ENCODE results near the gene HNRNPUL1.
"Not testable (repeated sequence)": the region's sequence is repeated elsewhere in the genome, so short reads cannot be mapped to it uniquely, and the experiment has no call there.

Gene HNRNPUL1

GRCh38 chr19:41327076-41327575 is 63.0 kb downstream of the HNRNPUL1 start:
- no peak for DNase-seq (ENCODE audit: low read depth)

DNA sequence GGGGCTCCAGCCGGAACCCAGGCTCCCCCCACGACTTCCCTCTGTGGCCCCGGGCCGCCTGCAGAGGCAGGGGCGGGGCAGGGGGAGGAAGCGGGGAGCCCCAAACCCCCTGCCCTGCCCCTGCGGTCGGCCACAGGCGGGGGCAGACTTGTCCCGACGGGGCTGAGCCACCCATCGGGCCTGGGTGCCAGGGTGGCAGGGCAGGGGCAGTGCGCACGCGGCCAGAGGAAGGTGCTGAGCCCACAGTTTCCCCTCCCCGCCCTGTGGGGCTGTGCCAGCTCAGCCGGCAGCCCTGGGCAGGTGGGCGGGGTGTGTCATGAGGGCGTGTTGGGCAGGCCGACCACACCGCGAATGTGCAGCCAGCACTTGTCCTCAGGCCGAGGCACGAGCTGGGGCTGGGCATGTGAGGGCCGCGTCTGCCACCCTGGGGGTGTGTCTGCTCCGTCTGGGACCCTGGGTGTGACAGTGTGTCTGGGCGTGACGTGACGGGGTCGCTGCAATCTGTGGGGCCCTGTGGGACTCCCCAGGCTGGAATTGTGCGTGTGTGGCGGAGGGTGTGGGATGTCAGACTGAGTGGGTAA is 63.5 kb downstream of the HNRNPUL1 start:
- no peak for DNase-seq (ENCODE audit: low read depth)

GRCh38 chr19:41328157-41328841 is 64.1 kb downstream of the HNRNPUL1 start:
- no peak for DNase-seq (ENCODE audit: low read depth)

DNA sequence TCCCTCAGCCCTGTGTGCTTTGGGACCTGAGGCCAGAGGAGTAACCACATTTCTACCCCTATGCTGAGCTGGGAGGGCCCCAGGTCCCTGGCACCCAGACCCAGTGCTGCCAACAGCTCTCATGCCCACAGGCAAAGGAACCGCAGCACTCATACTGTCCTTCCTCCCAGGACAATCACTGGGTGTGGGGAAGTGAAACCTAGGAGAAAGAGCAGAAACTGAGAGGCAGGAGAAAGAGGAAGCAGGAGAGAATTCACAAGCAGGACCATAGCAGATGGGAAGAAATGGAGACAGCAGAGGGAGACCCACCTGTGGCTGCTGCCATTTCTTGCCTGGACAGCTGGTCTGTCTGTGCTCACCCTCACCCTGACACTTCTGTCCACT is 64.7 kb downstream of the HNRNPUL1 start:
- DNase-seq (ENCODE audit: low read depth) = no peak

DNA sequence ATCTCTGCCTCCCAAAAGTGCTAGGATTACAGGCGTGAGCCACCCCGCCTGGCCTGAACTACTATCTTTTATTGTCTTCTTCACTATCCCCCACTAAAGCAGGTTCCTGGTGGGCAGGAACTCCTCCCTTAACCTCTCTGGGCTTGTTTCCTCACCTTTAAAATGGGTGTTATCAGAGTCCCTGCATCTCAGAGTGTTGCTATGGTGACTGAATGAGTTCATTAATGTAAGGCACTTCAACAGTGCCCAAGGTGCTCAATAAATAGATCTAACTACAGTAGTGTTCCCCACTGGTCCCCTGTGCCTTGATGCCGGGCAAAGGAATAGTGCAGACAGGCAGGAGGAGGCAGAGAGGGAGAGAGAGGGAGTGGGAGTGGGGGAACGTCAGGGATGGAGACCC is 66.3 kb downstream of the HNRNPUL1 start:
- no peak for DNase-seq (ENCODE audit: low read depth)

DNA sequence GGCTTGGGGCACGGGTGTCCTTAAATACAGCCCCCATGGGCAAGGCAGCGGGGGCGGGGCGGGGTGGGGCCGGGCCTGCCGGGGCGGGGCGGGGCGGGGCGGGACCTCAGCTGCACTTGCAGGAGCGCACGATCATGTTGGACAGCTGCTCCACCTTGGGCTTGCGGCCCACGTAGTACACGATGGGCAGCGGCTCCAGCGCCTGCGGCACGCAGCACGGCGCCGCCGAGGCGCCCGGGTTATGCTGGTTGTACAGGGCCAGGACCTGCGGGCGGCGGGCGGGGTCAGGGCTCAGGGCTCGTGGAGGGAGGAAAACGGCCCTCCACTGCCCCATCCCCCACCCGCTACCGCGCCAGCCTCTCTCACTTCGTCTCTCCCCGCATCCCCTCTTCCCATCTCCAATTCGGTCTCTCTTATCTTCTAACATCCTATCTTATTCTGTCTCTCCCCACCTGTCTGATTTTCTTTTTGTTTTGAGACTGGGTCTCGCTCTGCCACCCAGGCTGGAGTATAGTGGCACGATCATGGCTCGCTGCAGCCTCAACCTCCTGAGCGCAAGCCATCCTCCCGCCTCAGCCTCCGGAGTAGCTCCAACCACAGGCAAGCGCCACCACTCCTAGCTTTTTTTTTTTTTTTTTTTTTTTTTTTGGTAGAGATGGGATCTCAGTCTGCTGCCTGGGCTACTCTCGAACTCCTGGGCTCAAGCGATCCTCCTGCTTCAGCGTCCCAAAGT is 66.9 kb downstream of the HNRNPUL1 start:
- no peak for DNase-seq (ENCODE audit: low read depth)

GRCh38 chr19:41332000-41332399 is 67.8 kb downstream of the HNRNPUL1 start:
- no peak for DNase-seq (ENCODE audit: low read depth)

DNA sequence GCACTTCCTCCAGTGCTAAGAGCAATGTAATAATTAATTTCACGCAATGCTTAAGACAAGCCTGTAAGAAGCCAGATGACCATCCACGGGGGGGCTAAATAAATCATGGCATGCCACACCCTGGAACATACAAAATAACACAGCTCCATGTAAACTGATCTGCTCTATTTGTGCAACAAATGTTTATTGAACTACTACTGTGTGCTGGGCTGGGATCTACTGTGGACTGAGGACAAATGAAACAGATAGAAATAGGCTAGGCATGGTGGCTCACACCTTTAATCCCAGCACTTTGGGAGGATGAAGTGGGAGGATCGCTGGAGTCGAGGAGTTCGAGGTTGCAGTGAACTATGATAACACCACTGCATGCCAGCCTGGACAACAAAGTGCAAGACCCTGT is 68.3 kb downstream of the HNRNPUL1 start:
- DNase-seq (ENCODE audit: low read depth) = no peak

GRCh38 chr19:41334793-41335192 is 70.6 kb downstream of the HNRNPUL1 start:
- DNase-seq (ENCODE audit: low read depth) = no peak

DNA sequence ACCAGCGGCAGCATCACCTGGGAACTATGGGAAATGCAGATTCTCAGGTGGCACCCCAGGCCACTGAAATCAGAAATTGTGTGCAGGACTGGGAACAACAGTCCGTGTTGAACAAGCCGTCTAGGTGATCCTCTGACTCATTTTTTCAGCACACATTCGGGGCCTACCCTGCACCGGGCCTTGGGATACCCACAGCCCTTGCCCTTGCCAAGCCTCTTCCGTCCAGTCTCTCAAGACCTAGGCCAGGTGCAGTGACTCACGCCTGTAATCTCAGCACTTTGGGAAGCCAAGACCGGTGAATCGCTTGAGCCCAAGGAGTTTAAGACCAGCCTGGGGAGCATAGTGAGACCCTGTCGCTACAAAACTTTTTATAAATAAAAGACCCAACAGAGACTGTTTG is 71.3 kb downstream of the HNRNPUL1 start:
- DNase-seq (ENCODE audit: low read depth) = no peak

DNA sequence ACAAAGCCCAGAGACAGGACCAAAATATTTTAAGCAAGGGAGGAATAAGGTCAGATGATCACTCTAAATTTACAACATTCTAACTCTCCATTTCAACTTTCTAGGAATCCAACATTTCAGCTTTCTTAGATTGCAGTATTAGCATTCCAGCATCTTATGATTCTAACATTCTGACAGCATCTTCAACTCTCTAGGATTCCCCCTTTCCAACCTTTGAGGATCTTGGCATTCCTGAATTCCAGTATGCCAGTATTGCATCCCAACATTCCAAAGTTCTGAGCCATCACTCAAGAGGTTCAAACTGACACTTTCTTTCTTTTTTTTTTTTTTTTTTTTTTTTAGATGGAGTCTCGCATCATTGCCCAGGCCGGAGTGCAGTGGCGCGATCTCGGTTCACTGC is 75.8 kb downstream of the HNRNPUL1 start:
- DNase-seq (ENCODE audit: low read depth) = no peak

DNA sequence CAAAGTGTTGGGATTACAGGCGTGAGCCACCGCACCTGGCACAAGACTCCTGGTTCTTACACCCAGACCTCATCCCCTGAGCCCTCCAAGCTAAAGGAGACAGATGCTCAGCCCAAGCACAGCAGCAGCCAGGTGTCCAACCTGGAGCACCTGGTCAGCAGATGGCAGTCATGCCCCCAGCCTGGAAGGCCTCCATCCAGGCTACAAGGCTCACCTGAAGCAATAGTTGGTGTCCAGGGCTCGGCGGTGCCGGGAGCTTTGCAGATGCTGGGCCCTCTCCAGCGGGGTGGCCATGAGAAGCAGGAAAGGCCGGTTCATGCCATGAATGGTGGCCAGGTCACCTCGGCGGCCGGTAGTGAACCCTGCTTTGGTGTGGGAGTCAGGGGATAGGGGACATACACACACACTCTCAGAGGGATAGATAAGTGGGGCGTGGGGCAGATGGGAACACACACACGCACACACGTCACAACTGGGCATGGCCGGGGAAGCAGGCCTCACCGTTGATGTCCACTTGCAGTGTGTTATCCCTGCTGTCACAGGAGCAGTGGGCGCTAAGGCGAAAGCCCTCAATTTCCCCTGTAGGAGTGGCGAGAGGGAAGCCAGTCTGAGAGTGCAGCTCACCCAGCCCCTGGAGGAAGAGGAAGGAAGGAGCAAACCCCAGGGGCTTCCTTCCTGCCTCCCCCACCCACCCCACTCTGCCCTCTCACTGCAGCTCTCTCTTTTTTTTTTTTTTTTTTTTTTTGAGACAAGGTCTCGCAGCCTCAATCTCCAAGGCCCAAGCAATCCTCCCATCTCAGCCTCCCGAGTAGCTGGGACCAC is 77.7 kb downstream of the HNRNPUL1 start:
- no peak for DNase-seq (ENCODE audit: low read depth)

DNA sequence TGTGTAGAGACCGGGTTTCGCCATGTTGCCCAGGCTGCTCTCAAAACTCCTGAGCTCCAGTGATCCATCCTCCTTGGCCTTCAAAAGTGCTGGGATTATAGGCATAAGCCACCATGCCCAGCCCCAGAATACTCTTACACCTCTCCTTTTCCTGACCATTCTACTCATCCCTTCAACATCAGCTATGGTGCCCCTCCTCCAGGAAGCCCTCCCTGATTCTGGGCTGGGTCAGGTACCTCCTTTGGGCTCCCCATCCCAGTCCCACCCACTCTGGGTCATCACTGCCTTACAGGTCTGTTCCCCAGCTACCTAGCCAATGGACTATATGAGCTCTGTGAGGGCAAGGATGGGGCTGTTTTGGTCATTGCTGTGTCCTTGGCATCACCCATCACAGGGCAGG is 80.0 kb downstream of the HNRNPUL1 start:
- no peak for DNase-seq (ENCODE audit: low read depth)

DNA sequence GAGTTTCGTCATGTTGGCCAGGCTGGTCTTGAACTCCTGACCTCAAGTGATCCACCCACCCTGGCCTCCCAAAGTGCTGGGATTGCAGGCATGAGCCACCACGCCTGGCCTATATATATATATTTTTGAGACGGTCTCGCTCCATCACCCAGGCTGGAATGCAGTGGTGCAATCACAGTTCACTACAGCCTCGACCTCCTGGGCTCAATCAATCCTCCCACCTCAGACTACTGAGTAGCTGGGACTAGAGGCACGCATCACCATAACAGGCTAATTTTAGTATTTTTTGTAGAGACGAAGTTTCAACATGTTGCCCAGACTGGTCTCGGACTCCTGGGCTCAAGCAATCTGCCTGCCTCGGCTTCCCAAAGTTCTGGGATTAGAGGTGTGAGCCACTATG is 82.7 kb downstream of the HNRNPUL1 start:
- DNase-seq (ENCODE audit: low read depth) = not testable (repeated sequence)

GRCh38 chr19:41350735-41351338 is 86.7 kb downstream of the HNRNPUL1 start:
- DNase-seq (ENCODE audit: low read depth) = no peak

DNA sequence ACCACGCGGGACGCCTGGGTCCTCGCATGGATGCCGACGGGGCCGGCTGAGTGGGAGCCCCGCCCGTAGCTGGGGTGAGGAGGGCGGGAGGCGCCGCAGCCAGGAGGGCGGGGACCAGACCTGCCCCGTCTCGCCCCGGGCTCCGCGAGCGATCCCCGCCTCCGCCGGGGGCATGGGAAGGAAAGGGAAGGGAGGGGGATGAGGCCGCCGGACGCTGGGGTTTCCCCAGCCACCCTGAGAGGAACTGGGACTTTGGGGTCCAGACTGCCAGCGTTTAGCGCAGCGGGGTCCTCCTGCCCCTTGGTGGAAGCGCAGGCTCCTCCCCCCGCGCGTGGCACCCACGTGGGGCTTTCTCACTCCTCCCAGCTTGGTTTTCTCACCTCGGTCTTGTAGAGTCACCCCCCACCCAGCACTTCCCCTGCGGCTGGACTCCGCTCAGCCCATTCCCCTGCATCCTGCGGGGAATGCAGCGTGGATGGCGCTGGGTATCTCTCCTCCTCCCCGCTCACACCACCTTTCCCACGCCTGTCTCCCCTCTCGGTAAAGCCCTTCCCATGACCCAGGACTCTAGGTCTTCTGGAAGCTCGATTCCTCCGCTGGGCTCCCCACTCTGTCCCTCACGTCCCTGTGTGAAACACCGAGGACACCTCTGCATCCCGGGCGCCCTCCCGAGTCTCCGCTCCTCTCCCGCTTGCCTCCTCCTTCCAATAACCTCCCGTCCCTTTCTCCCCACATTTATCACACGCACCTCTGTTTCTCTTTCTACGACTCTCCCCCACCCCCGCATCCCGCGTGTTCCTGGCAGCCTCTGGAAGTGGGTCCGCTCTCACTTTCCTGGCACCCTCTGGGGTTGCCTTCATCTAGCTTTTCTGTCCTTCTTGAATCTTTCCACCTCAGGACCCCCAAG is 87.4 kb downstream of the HNRNPUL1 start:
- no peak for DNase-seq (ENCODE audit: low read depth)

DNA sequence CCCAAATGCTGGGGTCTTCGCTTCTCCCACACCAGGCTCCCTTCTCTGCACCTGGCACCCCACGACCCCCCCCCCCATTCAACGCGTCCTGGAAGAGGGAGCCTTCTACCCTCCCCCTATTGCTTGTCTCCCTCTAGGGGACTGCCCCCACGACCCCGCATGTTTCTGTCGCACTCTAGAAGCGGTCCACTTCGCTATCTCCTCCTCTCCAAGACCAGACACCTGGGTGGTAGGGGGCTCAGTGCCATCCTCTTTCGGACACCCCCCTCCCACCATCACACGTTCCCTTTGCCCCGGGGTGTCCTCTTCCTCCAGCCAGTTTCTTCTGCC is 88.1 kb downstream of the HNRNPUL1 start:
- DNase-seq (ENCODE audit: low read depth) = no peak

GRCh38 chr19:41352609-41353465 is 88.7 kb downstream of the HNRNPUL1 start:
- no peak for DNase-seq (ENCODE audit: low read depth)

GRCh38 chr19:41353466-41354342 is 89.5 kb downstream of the HNRNPUL1 start, which contains the start of gene TGFB1:
Gene TGFB1, minus strand, starts transcription at chr19:41353922. Its CDS starts 878 bp downstream, at chr19:41353044.
- DNase-seq (ENCODE audit: low read depth) = peak; percentile 51
